Measurements from ENCODE around the gene CGB5. TPM values are rescaled to one million over a fixed set of nuclear protein-coding genes. Genes with fewer than 3 reads are reported as not detected.
"Not testable (repeated sequence)": the region's sequence is repeated elsewhere in the genome, so short reads cannot be mapped to it uniquely, and the experiment has no call there.

Gene CGB5
- total RNA-seq, 2 donors from 2014 or later: not detected

- H3K36me3 ChIP-seq (replicated peaks in 1 of 2; ENCODE audit: insufficient read depth in 1 of 2, low read depth in 2 of 2); H3K4me3 ChIP-seq; intact Hi-C loops (cut with DNase I); H3K27me3 ChIP-seq; H3K9me3 ChIP-seq; H3K4me1 ChIP-seq; H3K27ac ChIP-seq: not testable (repeated sequence)
- DNase-seq (peak in 3 of 4 donors; percentile 50 to 71 (median 66)), ATAC-seq (peak; percentile 42)
- peak; percentile 12 to 62 (median 31) for TF ChIP-seq CTCF (IDR thresholded peaks at IDR 0.05)
- WGBS, 2 donors: 10 to 15% methylated on average over 17 to 28 of the region's 28 CpGs
Observed at GRCh38 chr19:49031642-49032301, 11.9 kb upstream of the CGB5 start, which contains the start of gene CGB2. Gene CGB2 (plus strand): TSS chr19:49031890. CDS start chr19:49032096, 206 bp downstream.

- H3K4me3 ChIP-seq; ATAC-seq; H3K27me3 ChIP-seq; H3K4me1 ChIP-seq; intact Hi-C loops (cut with DNase I); H3K36me3 ChIP-seq (replicated peaks in 1 of 2; ENCODE audit: insufficient read depth in 1 of 2, low read depth in 2 of 2); H3K27ac ChIP-seq; DNase-seq; H3K9me3 ChIP-seq: not testable (repeated sequence)
- peak in 1 of 7 experiments; percentile 9 for TF ChIP-seq CTCF (IDR thresholded peaks at IDR 0.05)
- WGBS, 2 donors: 53 to 57% methylated on average over 17 to 18 of the region's 18 CpGs
Observed at GRCh38 chr19:49036815-49037214, 6.8 kb upstream of the CGB5 start, which contains the start of gene CGB1. Gene CGB1 (minus strand): TSS chr19:49036895. CDS start chr19:49036711, 184 bp downstream.

GRCh38 chr19:49038111-49038510, 5.5 kb upstream of the CGB5 start:
- H3K4me1 ChIP-seq; H3K9me3 ChIP-seq; H3K4me3 ChIP-seq; H3K36me3 ChIP-seq (replicated peaks in 1 of 2; ENCODE audit: insufficient read depth in 1 of 2, low read depth in 2 of 2); intact Hi-C loops (cut with DNase I); H3K27me3 ChIP-seq; DNase-seq; ATAC-seq; H3K27ac ChIP-seq: not testable (repeated sequence)
- 82 to 97% methylated on average over 8 of the region's 8 CpGs for WGBS, 2 donors

- H3K4me3 ChIP-seq; H3K36me3 ChIP-seq (replicated peaks in 1 of 2; ENCODE audit: insufficient read depth in 1 of 2, low read depth in 2 of 2); intact Hi-C loops (cut with DNase I); H3K4me1 ChIP-seq; H3K9me3 ChIP-seq; DNase-seq; H3K27me3 ChIP-seq; ATAC-seq; H3K27ac ChIP-seq: not testable (repeated sequence)
- WGBS, 2 donors: 67 to 80% methylated on average over 26 of the region's 26 CpGs
Observed at GRCh38 chr19:49038557-49039276, 4.9 kb upstream of the CGB5 start.

GRCh38 chr19:49039736-49040135, 3.9 kb upstream of the CGB5 start:
- ATAC-seq; H3K4me1 ChIP-seq; H3K36me3 ChIP-seq (replicated peaks in 1 of 2; ENCODE audit: insufficient read depth in 1 of 2, low read depth in 2 of 2); intact Hi-C loops (cut with DNase I); H3K27ac ChIP-seq; H3K9me3 ChIP-seq; H3K4me3 ChIP-seq; DNase-seq; H3K27me3 ChIP-seq: not testable (repeated sequence)
- WGBS, 2 donors: 45 to 52% methylated on average over 7 to 8 of the region's 9 CpGs

- DNase-seq: no peak
- Histone ChIP-seq H3K4me1 (no peaks in the 10 kb centered on the region), H3K4me3 (no peak overlapping the region), H3K9me3 (no peaks in the 10 kb centered on the region), H3K27ac (no peak overlapping the region), H3K36me3 (replicated peaks in 1 of 2; ENCODE audit: insufficient read depth in 1 of 2, low read depth in 2 of 2) (no peaks in the 10 kb centered on the region), H3K27me3 (no peaks in the 10 kb centered on the region)
- no peak for ATAC-seq
- WGBS, 2 donors: 59 to 62% methylated on average over 11 to 17 of the region's 17 CpGs
- intact Hi-C loops (cut with DNase I): no loop called here
- TF ChIP-seq POLR2A (IDR thresholded peaks at IDR 0.05): no peak
- TF ChIP-seq CTCF (IDR thresholded peaks at IDR 0.05): no peak
Observed at GRCh38 chr19:49042177-49042576, 1.5 kb upstream of the CGB5 start.

GRCh38 chr19:49042666-49043065, 982 bp upstream of the CGB5 start:
- H3K27me3 ChIP-seq; ATAC-seq; H3K36me3 ChIP-seq (replicated peaks in 1 of 2; ENCODE audit: insufficient read depth in 1 of 2, low read depth in 2 of 2); H3K4me3 ChIP-seq; H3K27ac ChIP-seq; H3K4me1 ChIP-seq; intact Hi-C loops (cut with DNase I); DNase-seq; H3K9me3 ChIP-seq: not testable (repeated sequence)
- 60 to 79% methylated on average over 1 to 3 of the region's 4 CpGs for WGBS, 2 donors

GRCh38 chr19:49049011-49049410, 5.4 kb downstream of the CGB5 start, which contains the start of gene CGB8:
Gene CGB8 (minus strand): TSS chr19:49049111. CDS start chr19:49048739, 372 bp downstream.
- H3K4me1 ChIP-seq; H3K27ac ChIP-seq; H3K36me3 ChIP-seq (replicated peaks in 1 of 2; ENCODE audit: insufficient read depth in 1 of 2, low read depth in 2 of 2); H3K4me3 ChIP-seq; ATAC-seq; DNase-seq; H3K9me3 ChIP-seq; H3K27me3 ChIP-seq; intact Hi-C loops (cut with DNase I): not testable (repeated sequence)
- WGBS, 2 donors: 62% methylated on average over 10 of the region's 12 CpGs; no CpG with 5 or more reads in 1 of the 2 donors

- H3K27ac ChIP-seq; intact Hi-C loops (cut with DNase I); H3K27me3 ChIP-seq; H3K4me1 ChIP-seq; H3K4me3 ChIP-seq; ATAC-seq; H3K36me3 ChIP-seq (replicated peaks in 1 of 2; ENCODE audit: insufficient read depth in 1 of 2, low read depth in 2 of 2); H3K9me3 ChIP-seq; DNase-seq: not testable (repeated sequence)
- 52 to 59% methylated on average over 3 of the region's 4 CpGs for WGBS, 2 donors
Observed at GRCh38 chr19:49049834-49050233, 6.2 kb downstream of the CGB5 start.
